HCEC 1CT (cell line): ENCODE measurements around the gene DUSP1.

Experiments
- DNase-seq: peaks from one replicate; pipeline ENCODE4 v3.0.0-alpha.2; 2017

DUSP1 gene

DNA sequence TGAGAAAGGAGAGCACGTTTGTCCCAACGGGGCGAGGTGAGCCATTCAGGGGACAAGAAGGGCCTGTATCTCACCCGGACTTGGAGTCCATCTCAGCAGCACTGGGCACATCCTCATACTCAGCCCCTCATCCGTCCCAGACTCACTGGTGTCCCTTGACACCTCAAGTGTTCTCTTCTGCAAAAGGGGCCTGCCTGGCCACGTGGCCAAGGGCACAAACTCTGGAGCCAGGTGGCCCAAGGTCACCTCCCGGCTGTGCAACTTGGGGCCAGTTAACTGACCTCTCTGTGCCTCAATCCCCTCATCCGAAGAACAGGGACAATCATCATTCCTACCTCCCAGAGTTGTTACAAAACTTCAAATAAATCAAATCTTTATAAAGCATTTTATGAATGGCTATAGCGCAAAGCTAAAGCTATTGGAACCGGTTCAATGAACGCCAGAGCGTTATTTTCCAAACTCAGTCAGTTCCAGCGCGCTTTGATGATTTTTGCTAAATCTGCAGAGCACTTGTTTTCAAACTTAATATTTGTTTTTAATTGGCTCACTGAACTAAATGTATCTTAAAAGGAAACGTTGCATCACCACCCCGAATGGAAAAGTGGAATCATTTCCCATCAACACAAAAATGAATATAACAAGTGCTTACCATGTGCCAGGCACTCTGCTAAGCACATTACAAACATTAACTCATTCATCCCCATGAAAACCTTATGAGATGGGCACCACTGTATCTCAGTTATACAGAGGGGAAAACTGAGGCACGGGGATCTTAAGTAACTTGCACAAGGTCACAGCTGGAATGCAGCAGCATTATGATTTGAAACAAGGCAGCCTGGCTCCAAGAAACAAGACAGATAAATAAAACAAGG is 49.3 kb downstream of the DUSP1 start:
- peak; percentile 34 for DNase-seq

DNA sequence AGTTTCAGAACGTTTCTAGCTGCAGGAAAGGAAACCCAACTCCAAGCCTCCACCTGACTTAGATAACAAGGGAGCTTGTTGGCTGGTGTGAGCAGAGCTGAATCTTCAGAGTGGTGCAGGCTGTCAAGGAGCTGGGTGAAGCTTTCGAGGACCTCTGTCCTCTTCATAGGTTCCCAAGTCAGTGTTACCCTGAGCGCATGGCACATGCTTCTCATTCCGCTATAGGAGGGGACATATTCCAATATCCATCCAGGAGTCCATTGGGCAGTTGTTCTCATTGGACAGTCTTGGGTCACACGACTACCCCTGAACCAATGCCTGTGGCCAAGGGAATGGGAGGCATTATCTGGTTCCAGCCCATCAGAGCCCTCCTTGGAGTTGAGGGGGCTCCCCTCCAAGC is 50.3 kb downstream of the DUSP1 start:
- no peak for DNase-seq

DNA sequence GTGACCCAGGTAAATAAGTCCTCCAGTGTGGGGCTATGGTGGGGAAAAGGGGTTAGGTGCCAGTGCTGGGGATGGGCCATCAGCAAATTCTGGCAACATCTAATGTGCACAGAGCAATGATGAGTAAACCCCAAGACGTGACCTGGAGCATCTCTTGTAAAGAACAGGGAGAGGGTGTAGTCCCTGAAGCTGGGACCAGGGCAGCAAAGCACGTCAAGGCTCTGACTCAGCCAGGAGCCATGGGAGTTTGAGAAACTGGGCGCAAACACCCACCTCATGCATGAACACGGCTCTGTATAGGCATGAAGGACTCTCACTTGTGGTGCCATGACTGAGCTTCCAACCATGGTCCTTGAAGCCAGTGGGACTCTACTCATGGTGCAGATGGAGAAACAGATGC is 51.8 kb downstream of the DUSP1 start:
- DNase-seq = no peak

DNA sequence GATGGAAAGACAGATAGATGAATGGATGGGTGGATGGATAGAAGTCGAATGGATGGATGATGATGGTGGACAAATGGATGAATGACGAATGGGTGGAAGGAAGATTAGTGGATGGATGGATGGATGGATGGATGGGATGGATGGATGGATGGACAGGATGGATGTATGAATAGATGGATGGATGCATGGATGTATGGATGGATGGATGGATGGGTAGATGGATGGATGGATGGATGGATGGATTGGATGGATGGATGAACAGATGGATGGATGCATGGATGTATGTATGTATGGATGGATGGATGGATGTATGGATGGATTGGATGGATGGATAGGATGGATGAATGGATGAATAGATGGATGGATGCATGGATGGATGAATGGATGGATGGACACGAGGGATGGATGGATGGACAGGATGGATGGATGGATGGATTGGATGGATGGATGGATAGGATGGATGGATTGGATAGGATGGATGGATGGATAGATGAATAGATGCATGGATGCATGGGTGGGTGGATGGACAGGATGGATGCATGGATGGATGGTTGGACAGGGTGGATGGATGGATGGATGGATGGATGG is 52.4 kb downstream of the DUSP1 start:
- no peak for DNase-seq
